Sigmoid colon (tissue), 7 donors: ENCODE data around the gene PXT1. TPM values are rescaled to one million over a fixed set of nuclear protein-coding genes. Genes with fewer than 3 reads are reported as not detected.
"Not testable (repeated sequence)": the region's sequence is repeated elsewhere in the genome, so short reads cannot be mapped to it uniquely, and the experiment has no call there.

ENCODE experiments used
- DNase-seq: peaks from one replicate; pipeline ENCODE4 v3.0.0-alpha.2; 2019
- H3K27ac ChIP-seq, 4 donors: fragments of 200-600 bp; sonication (generic); one replicate each; pipeline ENCODE4 v1.5.1; 2016 to 2019; ENCODE audit warnings: mild to moderate bottlenecking in 1 of 4
- H3K27me3 ChIP-seq, 3 donors: fragments of 200-600 bp; sonication (generic); one replicate each; pipeline ENCODE4 v1.5.1; 2019; ENCODE audit warnings: mild to moderate bottlenecking in 1 of 3
- H3K36me3 ChIP-seq, 4 donors: fragments of 200-600 bp; sonication (generic); one replicate each; pipeline ENCODE4 v1.5.1; 2016 to 2019
- H3K4me1 ChIP-seq, 4 donors: fragments of 200-600 bp; sonication (generic); one replicate each; pipeline ENCODE4 v1.5.1; 2017 to 2019
- H3K4me3 ChIP-seq, 4 donors: fragments of 200-600 bp; sonication (generic); one replicate each; pipeline ENCODE4 v1.5.1; 2017 to 2019; ENCODE audit warnings: mild to moderate bottlenecking in 2 of 4, moderate library complexity in 1 of 4
- H3K9me3 ChIP-seq, 4 donors: fragments of 200-600 bp in 3 of 4; sonication (generic) in 3 of 4; one replicate each; pipeline versions ENCODE4 v1.5.1 to v1.6.1; 2013 to 2019
- EP300 ChIP-seq, 4 donors: sonication (generic); formaldehyde crosslinking; IDR thresholded peaks; one replicate each; pipeline ENCODE4 v1.6.1; 2017; ENCODE audit warnings: antibody characterized with exemption in 4 of 4
- POLR2A ChIP-seq, 2 donors: fragments of 450-650 bp; IDR thresholded peaks; one replicate each; pipeline ENCODE4 v1.6.1; 2016; ENCODE audit warnings: antibody characterized with exemption in 2 of 2, mild to moderate bottlenecking in 2 of 2, moderate library complexity in 2 of 2
- POLR2AphosphoS5 ChIP-seq, 4 donors: sonication (generic); formaldehyde crosslinking; IDR thresholded peaks; one replicate each; pipeline ENCODE4 v1.6.1; 2017; ENCODE audit warnings: antibody characterized with exemption in 4 of 4
- WGBS, 2 donors: extraction: QIAGEN DNeasy Blood & Tissue Kit; methylation state at CpG; one replicate each; pipeline ENCODE4 v1.1.7; 2013; 5-methylcytosine and 5-hydroxymethylcytosine counted together
- intact Hi-C: fragments of 100-400 bp; cut with DNase I; formaldehyde crosslinking; loops from one replicate; pipeline ENCODE4 v1.15.1; 2023
- polyA plus RNA-seq, 3 donors: library from polyadenylated mRNA; stranded (reverse); fragments of 200-250 nt; gene quantifications; one replicate each; pipeline ENCODE4 v1.2.3, GENCODE V29; 2013
- total RNA-seq, 4 donors: library from RNA; depleted of rRNA; stranded (reverse); fragments of >200 nt; gene quantifications; one replicate each; pipeline ENCODE4 v1.1.0, GENCODE V29; 2016
- TF ChIP-seq, protein P1 (sequence below), 4 experiments: fragments of 450-650 bp in 3 of 4; fragments of 200-600 bp in 1 of 4; IDR thresholded peaks; one replicate each; pipeline ENCODE4 v1.5.1; 2016 to 2019; ENCODE audit warnings: antibody characterized with exemption in 4 of 4, mild to moderate bottlenecking in 3 of 4, moderate library complexity in 2 of 4
- donor health status: healthy with polysubstance abuse.
- donor health status: Bipolar disorder and iron deficiency.
- donor health status: healthy.

PXT1 gene
- total and polyA plus RNA-seq, 7 donors, result not detected

DNA sequence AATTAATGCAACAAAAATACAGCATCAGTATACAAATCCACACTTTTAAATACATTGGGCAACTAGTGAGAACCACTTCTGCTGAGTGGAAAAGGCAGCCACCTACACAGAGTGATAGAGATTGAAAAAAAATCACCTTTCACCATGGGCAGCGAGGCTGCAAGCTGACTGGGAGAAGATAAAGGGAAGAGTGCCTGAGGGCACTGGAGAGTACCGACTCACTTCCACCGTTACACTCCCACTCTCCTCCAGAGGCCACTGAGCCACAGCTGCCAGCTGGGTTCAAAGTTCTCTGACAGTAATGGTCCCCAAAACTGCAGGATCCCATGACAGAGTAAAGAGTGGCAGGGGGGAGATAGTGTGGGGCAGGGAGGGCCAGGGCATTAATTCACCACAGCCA lies 24.1 kb downstream of the PXT1 start:
- no peaks in the 10 kb centered on the region for H3K36me3 ChIP-seq
- intact Hi-C loops, result no loop called here

DNA sequence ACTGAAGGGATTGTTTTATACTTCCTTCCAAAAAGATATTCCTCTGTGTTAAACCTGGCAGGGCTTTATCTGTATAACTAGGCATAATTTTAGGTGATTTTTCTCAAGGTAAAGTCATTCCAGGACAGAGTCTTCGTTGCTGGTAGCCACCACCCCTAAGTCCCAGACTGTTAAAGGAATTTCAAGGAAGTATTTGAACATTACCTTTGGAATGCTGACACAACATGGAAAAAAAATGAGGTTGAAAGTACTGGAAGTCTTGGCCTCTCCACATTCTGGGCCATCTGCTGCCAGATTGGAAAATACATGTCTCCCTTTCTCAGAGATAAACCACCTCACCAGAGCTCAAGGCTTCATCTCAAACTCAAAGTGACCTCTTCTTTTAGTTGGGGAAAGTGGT lies 28.2 kb downstream of the PXT1 start:
- intact Hi-C loops, result no loop called here
- 4 to 52% methylated on average over 1 of the region's 1 CpG for WGBS, 2 donors
- no peaks in the 10 kb centered on the region for H3K36me3 ChIP-seq

More for the DNA sequence above, 24.1 kb downstream of the PXT1 start:
- no peak for DNase-seq
- Histone ChIP-seq H3K27me3 (no peaks in the 10 kb centered on the region), H3K9me3 (peaks cover 0 to 2% (median 0%) of the 10 kb centered on the region in 4 donors), H3K4me3 (no peak overlapping the region), H3K27ac (no peak overlapping the region), H3K4me1 (peaks cover 0 to 8% (median 7%) of the 10 kb centered on the region in 4 donors)
- 89% methylated on average over 3 of the region's 3 CpGs for WGBS, 2 donors
- TF ChIP-seq, protein P1, sequence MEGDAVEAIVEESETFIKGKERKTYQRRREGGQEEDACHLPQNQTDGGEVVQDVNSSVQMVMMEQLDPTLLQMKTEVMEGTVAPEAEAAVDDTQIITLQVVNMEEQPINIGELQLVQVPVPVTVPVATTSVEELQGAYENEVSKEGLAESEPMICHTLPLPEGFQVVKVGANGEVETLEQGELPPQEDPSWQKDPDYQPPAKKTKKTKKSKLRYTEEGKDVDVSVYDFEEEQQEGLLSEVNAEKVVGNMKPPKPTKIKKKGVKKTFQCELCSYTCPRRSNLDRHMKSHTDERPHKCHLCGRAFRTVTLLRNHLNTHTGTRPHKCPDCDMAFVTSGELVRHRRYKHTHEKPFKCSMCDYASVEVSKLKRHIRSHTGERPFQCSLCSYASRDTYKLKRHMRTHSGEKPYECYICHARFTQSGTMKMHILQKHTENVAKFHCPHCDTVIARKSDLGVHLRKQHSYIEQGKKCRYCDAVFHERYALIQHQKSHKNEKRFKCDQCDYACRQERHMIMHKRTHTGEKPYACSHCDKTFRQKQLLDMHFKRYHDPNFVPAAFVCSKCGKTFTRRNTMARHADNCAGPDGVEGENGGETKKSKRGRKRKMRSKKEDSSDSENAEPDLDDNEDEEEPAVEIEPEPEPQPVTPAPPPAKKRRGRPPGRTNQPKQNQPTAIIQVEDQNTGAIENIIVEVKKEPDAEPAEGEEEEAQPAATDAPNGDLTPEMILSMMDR (IDR thresholded peaks at IDR 0.05), result no peak

DNA sequence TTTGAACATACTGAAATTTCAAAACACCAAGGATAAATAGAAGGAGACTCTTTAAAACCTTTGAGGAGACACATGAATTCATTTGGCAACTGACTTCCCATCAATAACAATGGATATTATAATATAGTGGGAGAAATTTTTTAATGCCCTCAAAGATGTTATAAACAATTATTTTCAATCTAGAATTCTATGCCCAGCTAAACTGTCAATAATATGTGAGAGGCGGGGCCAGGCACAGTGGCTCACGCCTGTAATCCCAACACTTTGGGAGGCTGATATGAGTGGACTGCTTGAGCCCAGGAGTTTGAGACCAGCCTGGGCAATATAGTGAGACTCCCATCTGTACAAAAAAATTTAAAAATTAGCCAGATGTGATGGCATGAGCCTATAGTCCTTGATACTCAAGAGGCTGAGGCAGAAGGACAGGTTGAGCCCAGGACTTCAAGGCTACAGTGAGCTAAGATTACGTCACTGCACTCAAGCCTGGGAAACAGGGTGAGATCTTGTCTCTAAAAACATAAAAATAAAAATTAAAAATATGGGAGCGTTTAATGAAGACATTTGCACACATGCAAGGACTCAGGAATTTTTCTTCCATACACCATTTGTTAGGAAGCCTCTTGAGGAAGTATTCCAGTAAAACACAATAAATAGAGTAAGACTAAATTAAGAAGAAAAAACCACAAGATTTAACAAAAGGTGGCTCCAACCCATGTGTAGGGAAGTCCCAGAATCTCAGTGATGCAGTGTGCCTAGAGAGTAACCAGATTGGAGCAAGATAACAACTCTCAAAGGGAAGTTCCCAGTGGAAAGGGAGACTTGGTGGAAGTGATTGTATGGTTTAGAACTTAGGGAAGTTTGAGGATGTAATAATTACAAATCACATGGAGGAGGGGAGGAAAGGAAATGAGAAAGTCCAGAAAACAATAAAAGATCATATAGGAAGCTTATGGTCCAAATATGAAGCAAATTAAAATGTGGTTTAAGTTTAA lies 28.9 kb downstream of the PXT1 start:
- Histone ChIP-seq H3K4me3 (no peak overlapping the region), H3K27ac (no peak overlapping the region), H3K36me3 (no peaks in the 10 kb centered on the region), H3K27me3 (no peaks in the 10 kb centered on the region), H3K9me3 (peaks cover 0 to 2% (median 0%) of the 10 kb centered on the region in 4 donors), H3K4me1 (no peaks in the 10 kb centered on the region)
- 96 to 97% methylated on average over 4 of the region's 4 CpGs for WGBS, 2 donors
- no peak for DNase-seq
- TF ChIP-seq, protein P1 (IDR thresholded peaks at IDR 0.05), result no peak
- TF ChIP-seq EP300 (IDR thresholded peaks at IDR 0.05) (no peak), POLR2AphosphoS5 (IDR thresholded peaks at IDR 0.05) (no peak), POLR2A (IDR thresholded peaks at IDR 0.05) (no peak)
- intact Hi-C loops, result no loop called here

More for the DNA sequence above, 28.2 kb downstream of the PXT1 start:
- Histone ChIP-seq H3K27ac (no peak overlapping the region), H3K27me3 (no peaks in the 10 kb centered on the region), H3K9me3 (peaks cover 0 to 2% (median 0%) of the 10 kb centered on the region in 4 donors), H3K4me3 (no peak overlapping the region), H3K4me1 (no peaks in the 10 kb centered on the region)
- DNase-seq, result no peak
- TF ChIP-seq EP300 (IDR thresholded peaks at IDR 0.05) (no peak), POLR2AphosphoS5 (IDR thresholded peaks at IDR 0.05) (no peak), POLR2A (IDR thresholded peaks at IDR 0.05) (no peak)
- TF ChIP-seq, protein P1 (IDR thresholded peaks at IDR 0.05), result no peak

DNA sequence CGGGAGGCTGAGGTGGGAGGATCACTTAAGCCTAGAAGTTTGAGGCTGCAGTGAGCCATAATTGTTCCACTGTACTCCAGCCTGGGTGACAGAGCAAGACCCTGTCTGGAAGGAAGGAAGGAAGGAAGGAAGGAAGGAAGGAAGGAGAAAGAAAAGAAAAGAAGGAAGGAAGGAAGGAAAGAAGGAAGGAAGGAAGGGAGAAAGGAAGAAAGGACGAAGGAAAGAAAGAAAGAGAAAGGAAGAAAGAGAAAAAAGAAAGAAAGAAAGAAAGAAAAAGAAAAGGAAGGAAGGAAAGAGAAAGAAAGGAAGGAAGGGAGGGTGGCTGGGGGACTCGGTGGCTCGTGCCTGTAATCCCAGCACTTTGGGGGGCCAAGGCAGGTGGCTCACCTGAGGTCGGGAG lies 32.9 kb downstream of the PXT1 start:
- H3K36me3 ChIP-seq, H3K4me3 ChIP-seq, H3K9me3 ChIP-seq, H3K27me3 ChIP-seq, H3K27ac ChIP-seq, intact Hi-C loops, DNase-seq, H3K4me1 ChIP-seq: not testable (repeated sequence)
- 77 to 89% methylated on average over 5 of the region's 5 CpGs for WGBS, 2 donors

DNA sequence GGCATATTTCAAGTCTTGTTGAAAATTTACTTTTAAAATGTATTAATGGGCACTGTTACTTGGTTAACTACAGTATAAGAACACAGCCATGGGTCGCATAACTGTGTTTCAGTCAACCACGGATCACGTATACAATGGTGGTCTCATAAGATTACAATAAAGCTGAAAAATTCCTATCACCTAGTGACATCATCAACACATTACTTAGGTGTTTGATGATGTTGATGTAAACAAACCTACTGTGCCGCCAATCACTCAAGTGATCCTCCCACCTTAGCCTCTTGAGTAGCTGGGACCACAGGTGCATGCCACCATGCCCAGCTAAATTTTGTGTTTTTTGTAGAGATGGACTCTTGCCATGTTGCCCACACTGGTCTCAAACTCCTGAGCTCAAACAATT lies 38.5 kb downstream of the PXT1 start:
- TF ChIP-seq, protein P1 (IDR thresholded peaks at IDR 0.05), result no peak
- TF ChIP-seq EP300 (IDR thresholded peaks at IDR 0.05) (no peak), POLR2AphosphoS5 (IDR thresholded peaks at IDR 0.05) (no peak), POLR2A (IDR thresholded peaks at IDR 0.05) (no peak)
- WGBS, 2 donors, result 95 to 96% methylated on average over 4 of the region's 4 CpGs
- intact Hi-C loops, result no loop called here

More for the DNA sequence above, 38.5 kb downstream of the PXT1 start:
- Histone ChIP-seq H3K4me1 (no peaks in the 10 kb centered on the region), H3K27ac (no peak overlapping the region), H3K4me3 (no peak overlapping the region), H3K9me3 (no peaks in the 10 kb centered on the region), H3K36me3 (no peaks in the 10 kb centered on the region), H3K27me3 (peaks cover 0 to 3% (median 0%) of the 10 kb centered on the region in 3 donors)
- no peak for DNase-seq
